CD1c-positive myeloid dendritic cell (primary cell): ENCODE results near the gene GEMIN4.

ENCODE experiments used
- DNase-seq: peaks from one replicate; pipeline ENCODE4 v3.0.0-alpha.2; 2016; ENCODE audit errors: extremely low spot score

GEMIN4 gene

DNA sequence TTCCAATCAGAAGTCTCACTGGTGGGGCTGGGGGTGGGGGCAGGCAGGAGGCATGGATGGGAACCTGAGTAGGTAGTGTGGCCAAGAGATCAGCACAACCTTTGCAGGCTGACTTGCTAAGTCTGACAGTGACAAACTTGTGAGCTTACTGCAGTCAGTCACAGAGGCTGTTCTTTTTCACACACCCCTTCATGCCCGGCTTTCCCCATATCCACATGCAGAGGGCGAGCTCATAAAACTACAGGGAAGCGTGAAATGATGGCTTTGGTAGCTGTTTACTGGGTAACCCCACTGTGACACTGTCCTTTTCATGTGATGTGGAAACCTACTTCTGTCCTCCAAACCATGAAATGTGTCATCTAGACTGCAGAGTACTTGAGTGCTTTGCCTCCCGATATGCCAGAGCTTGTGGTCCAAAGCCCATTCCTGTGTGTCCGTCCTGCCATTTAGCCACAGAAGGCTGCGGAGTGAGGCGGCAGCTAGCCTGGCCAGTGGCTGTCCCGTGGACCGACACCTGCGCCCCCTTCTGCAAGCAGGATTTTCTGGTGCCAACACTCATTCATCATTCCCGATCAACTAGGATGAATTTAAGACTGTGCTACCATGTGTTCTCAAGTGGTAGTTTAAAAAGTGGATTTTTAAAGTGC is 9.8 kb downstream of the GEMIN4 start:
- no peak for DNase-seq

- peak; percentile 93 for DNase-seq
Observed at GRCh38 chr17:740240-741017, 11.6 kb downstream of the GEMIN4 start.

DNA sequence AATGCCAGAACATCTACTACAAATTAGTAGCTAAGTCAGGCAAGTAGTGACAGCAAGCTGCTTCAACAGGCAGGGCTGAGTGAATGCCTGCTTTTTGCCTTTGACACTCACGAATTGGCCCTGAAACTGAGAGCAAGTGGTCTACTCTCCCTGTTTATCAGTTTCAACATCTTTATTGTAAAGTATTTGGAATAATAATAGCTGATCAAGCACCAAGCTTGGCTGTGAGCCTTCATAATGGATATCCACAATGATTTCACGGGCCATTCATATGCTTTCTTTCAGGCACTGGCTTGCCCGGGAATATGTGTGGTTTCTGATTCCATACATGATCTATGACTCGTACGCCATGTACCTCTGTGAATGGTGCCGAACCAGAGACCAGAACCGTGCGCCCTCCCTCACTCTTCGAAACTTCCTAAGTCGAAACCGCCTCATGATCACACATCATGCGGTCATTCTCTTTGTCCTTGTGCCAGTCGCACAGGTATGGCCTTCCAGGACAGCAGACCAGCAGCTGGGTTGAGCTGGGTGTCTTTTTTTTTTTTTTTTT is 14.4 kb downstream of the GEMIN4 start:
- no peak for DNase-seq

DNA sequence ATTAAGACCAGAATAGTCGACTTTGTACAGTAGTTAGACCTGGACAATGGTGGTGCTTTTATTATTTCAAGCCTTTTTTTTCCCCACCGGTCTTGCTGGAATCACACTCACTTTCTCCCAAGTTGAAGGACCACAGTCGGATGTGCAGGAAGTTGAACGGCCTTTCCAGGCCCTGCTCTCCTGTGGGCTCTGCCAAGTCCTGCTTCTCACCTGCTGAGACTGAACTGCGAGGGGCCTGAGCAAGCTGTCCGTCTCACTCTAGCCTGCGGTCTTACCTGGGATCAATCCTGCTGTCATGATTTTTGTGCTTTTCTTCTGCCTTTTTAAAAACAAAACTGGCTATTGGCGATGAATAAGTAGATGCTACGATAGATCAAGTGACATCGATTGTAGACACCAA is 18.3 kb downstream of the GEMIN4 start:
- DNase-seq: no peak

- DNase-seq: peak; percentile 13
Observed at GRCh38 chr17:732902-733720, 19.0 kb downstream of the GEMIN4 start.

DNA sequence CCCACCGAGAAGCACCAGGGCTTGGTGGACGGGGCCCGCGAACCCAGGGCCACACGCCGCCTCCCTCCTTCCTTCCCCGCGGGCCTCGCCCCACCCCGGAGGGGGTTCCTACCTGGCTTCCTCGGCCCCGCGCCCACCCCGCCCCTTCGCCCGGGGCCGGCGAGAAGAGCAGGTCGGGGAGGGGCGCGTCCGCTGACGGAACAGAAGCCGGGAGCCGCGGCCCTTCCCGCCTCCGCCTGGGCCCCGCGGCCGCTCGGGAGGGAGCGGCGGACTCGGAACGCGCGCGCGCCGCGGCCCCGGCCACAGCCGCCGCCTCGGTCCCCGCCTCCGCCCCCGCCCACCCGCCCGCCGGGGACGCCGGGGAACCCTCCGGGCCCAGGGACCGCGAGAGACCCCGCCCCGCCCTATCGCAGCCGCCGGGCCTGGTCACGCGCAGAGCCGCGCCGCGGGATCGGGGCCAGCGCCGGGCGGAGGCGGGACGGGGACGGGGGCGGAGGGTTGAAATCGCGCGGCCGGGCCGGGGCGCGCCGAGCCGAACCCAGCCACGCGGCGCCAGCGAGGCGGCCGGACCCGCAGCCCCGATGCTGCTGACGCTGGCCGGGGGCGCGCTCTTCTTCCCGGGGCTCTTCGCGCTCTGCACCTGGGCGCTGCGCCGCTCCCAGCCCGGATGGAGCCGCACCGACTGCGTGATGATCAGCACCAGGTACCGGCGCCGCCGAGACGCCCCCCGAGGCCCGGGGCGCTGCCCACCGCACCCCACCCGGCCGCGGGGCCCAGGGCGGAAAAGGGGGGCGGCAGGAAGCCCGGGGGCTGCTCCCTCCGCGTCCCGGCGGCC is 19.8 kb downstream of the GEMIN4 start, which contains the start of gene TLCD3A:
TLCD3A (plus strand) TSS at position 530 of the 835 bp plus-strand sequence; CDS start at position 582, 52 bp downstream.
- peak; percentile 64 for DNase-seq

GRCh38 chr17:731644-732066 is 20.4 kb downstream of the GEMIN4 start:
- no peak for DNase-seq

- no peak for DNase-seq
Observed at GRCh38 chr17:728911-729310, 23.2 kb downstream of the GEMIN4 start.

GRCh38 chr17:726271-726919 is 25.7 kb downstream of the GEMIN4 start:
- no peak for DNase-seq

GRCh38 chr17:725746-726145 is 26.3 kb downstream of the GEMIN4 start:
- DNase-seq: no peak

DNA sequence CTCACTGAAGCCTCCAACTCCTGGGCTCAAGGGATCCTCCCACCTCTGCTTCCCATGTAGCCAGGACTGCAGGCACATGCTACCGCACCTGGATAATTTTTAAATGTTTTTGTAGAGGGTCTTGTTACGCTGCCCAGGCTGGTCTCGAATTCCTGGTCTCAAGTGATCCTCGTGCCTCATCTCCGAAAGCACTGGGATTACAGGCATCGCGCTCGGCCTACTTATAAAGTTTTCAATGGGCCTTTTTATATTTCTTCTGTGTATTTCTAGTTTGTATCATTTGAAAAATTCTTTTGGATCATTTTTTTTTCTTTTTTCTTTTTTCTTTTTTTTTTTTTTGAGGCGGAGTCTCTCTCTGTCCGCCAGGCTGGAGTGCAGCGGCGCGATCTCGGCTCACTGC is 27.0 kb downstream of the GEMIN4 start:
- no peak for DNase-seq

GRCh38 chr17:721540-721937 is 30.5 kb downstream of the GEMIN4 start:
- no peak for DNase-seq

- DNase-seq: no peak
Observed at GRCh38 chr17:720706-721539, 31.1 kb downstream of the GEMIN4 start.

DNA sequence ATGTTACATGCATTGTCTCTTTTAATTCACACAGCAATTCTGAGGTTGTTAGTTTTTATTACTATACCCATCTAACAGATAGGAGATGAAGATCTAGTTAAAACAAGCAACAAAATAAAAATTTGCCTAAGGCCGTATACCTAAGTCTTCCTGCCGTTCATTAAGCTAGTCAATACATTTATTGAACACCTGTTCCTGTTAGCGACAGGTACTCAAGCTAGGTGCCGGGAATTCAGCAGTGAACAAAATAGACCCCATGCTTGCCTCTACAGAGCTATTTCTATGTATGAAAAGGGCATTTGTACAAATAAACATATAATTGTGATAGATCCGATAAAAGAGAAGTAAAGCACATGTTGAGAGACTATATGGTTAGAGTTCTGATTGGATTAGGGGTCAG is 34.0 kb downstream of the GEMIN4 start:
- DNase-seq: no peak

GRCh38 chr17:708132-708531 is 43.9 kb downstream of the GEMIN4 start:
- DNase-seq: no peak

DNA sequence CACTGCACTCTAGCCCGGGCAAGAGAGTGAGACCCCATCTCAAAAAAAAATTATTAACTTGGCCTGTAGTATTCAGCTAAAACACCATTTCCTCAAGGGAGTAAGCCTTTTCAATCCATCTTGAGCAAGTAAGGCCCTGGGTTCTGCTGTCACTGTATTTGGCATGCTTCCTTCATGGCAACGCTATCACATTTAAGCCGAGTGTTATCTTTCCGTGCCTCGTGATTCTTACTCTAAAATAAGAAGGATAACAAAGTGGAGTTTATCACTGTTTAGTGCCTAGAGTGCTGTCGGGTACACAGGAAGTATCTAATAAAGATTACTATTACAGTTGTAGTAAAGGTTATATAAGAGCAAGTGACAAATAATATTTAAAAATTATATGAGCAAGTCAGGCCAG is 46.2 kb downstream of the GEMIN4 start:
- no peak for DNase-seq

GRCh38 chr17:705011-705410 is 47.1 kb downstream of the GEMIN4 start:
- no peak for DNase-seq

- no peak for DNase-seq
Observed at GRCh38 chr17:704111-704864, 47.8 kb downstream of the GEMIN4 start.
